ENCODE measurements around the gene GNAI1.

GRCh38 chr7:80147543-80148391 is 13.1 kb downstream of the GNAI1 start:
- TF ChIP-seq ZNF576 (CRISPR knock-in tag; IDR thresholded peaks at IDR 0.05) (no peak), ZBTB44 (CRISPR knock-in tag; IDR thresholded peaks at IDR 0.05) (no peak), RBAK (CRISPR knock-in tag; IDR thresholded peaks at IDR 0.05) (no peak), RELA (CRISPR knock-in tag; IDR thresholded peaks at IDR 0.05) (no peak), ZNF282 (IDR thresholded peaks at IDR 0.05; ENCODE audit: partially characterized antibody) (no peak), KDM2A (CRISPR knock-in tag; IDR thresholded peaks at IDR 0.05; ENCODE audit: borderline replicate concordance, low read depth) (no peak), EP300 (IDR thresholded peaks at IDR 0.05; ENCODE audit: low read depth in 2 of 2, low read length in 2 of 2) (no peak), EP300 (CRISPR knock-in tag; IDR thresholded peaks at IDR 0.05; ENCODE audit: borderline replicate concordance) (no peak), YY1 (IDR thresholded peaks at IDR 0.05; ENCODE audit: insufficient read depth, insufficient replicate concordance, low read depth, low read length) (no peak)
